Spleen (tissue), 7 donors: ENCODE measurements around the gene PIK3R5.

Source experiments
- CTCF ChIP-seq, 11 experiments: fragments of 200-600 bp in 7 of 11; fragments of 450-650 bp in 4 of 11; sonication (generic) in 4 of 11; IDR thresholded peaks in 8 of 11; conservative IDR thresholded peaks in 3 of 11; 1 replicate in 7 of 11; 2 replicates in 4 of 11; pipeline versions ENCODE4 v1.4.0 to v1.8.0; 2016 to 2021; ENCODE audit warnings: antibody characterized with exemption in 11 of 11, inconsistent platforms in 4 of 11, mild to moderate bottlenecking in 1 of 11
- POLR2A ChIP-seq, 3 donors: fragments of 450-650 bp; IDR thresholded peaks; one replicate each; pipeline ENCODE4 v1.5.1; 2017; ENCODE audit warnings: antibody characterized with exemption in 3 of 3, mild to moderate bottlenecking in 1 of 3
- POLR2AphosphoS5 ChIP-seq, 3 donors: sonication (generic); formaldehyde crosslinking; IDR thresholded peaks; one replicate each; pipeline ENCODE4 v1.5.1; 2017; ENCODE audit warnings: antibody characterized with exemption in 3 of 3
- donor health status: DM: no; HTN: no; CAD: no; lungs with moderate emphysema.
- donor health status: DM: no; HTN: no; CAD: no.
- donor health status: DM: no; HTN: no; CAD: no.

GRCh38 chr17:8839410-8839935, 126.0 kb downstream of the PIK3R5 start:
- no peak for TF ChIP-seq CTCF (IDR thresholded peaks at IDR 0.05 in 8 of 11, conservative IDR thresholded peaks at IDR 0.05 in 3 of 11)
- TF ChIP-seq POLR2A (IDR thresholded peaks at IDR 0.05): no peak
- TF ChIP-seq POLR2AphosphoS5 (IDR thresholded peaks at IDR 0.05): no peak
